Bone marrow (tissue), 2 donors: ENCODE data around the gene GMNN.
"Not testable (repeated sequence)": the region's sequence is repeated elsewhere in the genome, so short reads cannot be mapped to it uniquely, and the experiment has no call there.

Source experiments
- DNase-seq, 2 donors: peaks; one replicate each; lab custom pipeline; 2025; lab: John Stamatoyannopoulos, UW

The GMNN gene

DNA sequence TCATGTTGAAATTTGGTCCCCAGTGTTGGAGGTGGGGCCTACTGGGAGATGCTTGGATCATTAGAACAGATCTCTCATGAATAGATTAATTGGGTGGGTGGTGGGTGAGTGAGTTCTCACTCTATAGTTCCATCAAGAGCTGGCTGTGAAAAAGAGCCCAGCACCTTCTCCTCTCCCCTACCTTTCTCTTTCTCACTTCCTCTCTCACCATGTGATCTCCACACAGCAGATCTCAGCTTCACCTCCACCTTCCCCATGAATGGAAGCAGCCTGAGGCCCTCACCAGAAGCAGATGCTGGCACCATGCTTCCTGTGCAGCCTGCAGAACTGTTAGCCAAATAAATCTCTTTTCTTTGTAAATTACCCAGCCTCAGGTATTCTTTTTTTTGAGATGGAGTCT, 12.9 kb upstream of the GMNN start:
- no peak for DNase-seq

DNA sequence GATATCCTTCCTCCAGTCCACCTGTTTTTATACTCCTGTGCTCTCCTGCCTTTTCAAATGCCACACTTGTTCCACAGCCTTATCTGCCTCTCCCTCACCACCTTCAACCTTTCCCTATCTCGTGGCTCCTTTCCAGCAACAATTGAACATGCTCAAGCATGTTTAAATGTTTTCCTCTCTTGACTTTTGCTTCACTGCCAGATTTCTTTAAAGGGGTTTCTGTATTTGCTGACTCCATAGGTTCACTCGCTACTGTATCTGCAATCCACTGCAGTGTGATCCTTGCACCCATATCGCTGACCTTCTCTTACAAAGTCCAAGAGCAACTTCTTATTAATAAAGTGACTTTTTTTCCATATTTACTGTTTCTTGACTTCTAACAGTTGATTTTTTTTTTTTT, 11.2 kb upstream of the GMNN start:
- no peak for DNase-seq

DNA sequence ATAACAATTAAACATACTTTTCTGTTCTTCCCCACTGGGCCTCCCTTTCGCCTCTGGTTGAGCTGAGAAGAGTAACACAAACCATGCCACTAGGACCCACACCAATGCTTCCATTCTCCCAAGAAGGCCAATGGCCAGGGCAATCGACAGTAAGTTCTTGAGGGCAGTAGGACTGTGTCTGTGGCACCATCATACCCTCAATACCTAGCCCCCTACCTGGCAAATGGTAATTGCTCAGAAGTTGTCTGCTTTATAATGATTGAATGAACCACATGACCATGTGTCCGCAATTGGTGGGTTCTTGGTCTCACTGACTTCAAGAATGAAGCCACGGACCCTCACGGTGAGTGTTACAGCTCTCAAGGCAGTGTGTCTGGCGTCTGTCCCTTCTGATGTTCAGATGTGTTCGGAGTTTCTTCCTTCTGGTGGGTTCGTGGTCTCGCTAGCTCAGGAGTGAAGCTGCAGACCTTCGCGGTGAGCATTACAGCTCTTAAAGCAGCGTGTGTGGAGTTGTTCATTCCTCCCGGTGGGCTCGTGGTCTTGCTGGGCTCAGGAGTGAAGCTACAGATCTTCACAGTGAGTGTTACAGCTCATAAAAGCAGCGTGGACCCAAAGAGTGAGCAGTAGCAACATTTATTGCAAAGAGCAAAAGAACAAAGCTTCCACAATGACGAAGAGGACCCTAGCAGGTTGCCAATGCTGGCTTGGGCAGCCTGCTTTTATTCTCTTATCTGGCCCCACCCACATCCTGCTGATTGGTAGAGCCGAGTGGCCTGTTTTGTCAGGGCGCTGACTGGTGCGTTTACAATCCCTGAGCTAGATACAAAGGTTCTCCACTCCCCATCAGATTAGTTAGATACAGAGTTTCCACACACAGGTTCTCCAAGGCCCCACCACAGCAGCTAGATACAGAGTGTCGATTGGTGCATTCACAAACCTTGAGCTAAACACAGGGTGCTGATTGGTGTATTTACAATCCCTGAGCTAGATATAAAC, 9.6 kb upstream of the GMNN start:
- not testable (repeated sequence) for DNase-seq

DNA sequence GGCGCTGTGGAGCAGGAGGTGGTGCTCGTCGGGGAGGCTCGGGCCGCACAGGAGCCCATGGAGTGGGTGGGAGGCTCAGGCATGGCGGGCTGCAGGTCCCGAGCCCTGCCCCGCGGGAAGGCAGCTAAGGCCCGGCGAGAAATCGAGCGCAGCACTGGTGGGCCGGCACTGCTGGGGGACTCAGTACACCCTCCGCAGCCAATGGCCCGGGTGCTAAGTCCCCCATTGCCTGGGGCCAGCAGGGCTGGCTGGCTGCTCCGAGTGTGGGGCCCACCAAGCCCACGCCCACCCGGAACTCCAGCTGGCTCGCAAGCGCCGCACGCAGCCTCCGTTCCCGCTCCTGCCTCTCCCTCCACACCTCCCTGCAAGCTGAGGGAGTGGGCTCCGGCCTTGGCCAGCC, 8.8 kb upstream of the GMNN start:
- DNase-seq: not testable (repeated sequence)

DNA sequence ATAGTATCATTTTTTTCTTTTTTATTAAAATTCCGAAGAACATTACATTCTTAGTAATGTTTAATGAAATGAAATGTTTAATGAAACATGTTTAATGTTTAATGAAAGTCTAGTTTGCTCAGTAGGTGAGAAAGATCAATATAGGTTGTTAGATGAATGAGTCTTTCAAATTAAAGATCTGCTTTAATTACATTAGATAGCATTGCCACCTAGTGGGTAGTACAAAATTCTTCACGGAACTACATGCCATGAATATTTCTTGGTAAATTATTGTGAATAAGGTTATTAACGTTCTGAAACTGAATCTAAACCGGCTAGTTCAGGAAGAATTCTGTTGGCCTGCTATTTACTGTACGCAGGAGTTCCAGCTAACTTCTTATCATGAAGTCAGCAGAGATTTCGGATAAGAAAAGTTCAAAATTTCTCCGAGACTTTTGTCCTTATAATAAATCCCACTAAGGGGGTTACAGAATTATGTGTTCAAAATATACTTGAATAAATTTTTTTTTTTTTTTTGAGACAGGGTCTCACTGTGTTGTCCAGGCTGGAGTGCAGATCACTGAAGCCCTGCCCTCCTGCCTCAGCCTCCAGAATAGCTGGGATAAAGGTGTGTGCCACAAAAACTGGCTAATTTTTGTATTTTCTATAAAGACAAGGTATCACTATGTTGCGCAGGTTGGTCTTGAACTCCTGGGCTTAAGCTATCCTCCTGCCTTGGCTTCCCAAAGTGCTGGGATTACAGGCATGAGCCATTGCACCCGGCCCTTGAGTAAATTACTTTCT, 7.9 kb upstream of the GMNN start:
- DNase-seq: peak in 1 of 2 donors; percentile 64

DNA sequence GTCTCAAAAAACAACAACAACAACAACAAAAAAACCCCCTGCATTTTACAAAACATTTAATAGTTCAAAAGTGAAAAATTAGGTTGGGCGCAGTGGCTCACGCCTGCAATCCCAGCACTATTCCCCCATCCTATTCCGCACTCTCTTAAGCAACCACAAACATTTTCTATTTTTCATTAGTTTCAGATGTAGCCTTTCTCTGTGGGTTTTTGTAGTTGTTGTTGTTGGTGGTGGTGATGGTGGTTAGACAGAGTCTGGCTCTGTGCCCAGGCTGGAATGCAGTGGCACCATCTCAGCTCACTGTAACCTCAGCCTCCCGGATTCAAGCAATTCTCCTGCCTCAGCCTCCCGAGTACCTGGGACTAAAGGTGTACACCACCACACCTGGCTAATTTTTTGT, 6.4 kb upstream of the GMNN start:
- no peak for DNase-seq

DNA sequence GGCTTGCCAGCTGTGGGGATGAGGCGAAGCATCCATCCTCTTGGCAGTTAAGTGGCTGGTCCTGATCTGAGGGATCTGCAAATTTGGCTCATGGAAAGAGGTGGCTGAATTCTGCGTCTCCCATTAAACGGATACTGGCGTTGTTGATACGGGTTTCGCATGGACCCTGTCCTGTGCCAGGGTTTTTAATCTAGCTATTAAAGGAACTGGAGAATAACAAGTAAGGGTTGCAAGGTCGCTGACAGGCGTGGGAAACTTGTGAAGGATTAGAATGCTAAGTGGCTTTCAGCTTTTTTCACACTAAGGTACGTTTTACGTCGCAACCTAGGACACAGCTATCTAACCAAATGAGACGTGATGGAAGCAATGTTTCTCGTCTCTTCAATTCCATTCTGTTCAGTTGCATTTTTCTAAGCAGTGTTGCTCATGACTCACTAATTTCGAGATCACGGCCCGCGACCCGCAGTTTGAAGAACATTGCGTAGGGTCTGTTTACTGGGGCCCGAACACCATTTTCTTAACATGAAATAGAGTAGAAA, 852 bp downstream of the GMNN start:
- DNase-seq: no peak

DNA sequence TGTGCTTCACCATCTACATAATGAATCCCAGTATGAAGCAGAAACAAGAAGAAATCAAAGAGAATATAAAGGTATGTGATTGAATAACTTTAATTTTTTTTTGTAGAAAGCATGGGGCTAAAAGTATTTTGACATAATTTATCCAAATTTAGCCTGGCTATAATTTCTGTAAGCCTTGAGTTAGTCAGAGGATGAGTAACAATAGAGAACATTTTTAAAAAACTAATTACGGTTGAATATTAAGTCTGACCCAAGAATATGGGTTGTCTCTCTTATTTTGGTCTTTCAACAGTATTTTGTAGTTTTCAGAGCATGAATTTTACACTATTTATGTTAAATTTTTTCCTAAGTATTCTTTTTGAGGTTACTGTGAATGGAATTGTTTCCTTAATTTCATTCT, 2.5 kb downstream of the GMNN start:
- DNase-seq: no peak

DNA sequence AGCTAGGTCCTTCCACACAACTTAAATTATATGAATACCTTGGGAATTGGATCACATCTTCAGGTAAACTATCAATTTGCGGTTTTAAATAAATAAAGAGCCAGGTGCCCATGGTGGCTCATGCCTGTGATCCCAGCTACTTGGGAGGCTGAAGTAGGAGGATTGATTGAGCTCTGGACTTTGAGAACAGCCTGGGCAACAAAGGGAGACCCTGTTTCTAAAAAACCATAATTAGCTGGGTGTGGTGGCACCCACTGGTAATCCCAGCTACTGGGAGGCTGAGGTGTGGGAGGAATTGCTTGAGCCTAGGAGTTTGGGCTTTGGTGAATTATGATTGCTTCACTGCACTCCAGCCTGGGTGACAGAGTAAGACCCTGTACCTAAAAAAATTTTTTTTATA, 3.4 kb downstream of the GMNN start:
- no peak for DNase-seq

DNA sequence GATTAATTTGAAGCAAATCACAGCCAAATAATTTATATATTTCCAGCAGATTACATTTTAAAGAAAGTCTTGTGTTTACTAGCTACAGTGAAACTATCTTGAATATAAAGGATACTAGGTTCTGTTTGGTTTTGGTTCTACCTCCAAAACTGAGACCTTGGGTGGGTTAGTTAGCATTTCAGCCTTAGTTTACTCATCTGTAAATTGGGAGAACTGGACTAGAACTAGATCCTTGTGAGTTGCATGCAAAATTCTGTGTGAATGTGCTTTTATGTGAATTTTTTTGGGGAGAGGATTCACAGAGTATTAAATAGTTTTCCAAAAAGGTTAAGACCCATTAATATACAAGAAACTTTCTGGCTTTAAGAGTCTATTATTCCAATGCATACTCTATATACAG, 4.1 kb downstream of the GMNN start:
- DNase-seq: no peak

DNA sequence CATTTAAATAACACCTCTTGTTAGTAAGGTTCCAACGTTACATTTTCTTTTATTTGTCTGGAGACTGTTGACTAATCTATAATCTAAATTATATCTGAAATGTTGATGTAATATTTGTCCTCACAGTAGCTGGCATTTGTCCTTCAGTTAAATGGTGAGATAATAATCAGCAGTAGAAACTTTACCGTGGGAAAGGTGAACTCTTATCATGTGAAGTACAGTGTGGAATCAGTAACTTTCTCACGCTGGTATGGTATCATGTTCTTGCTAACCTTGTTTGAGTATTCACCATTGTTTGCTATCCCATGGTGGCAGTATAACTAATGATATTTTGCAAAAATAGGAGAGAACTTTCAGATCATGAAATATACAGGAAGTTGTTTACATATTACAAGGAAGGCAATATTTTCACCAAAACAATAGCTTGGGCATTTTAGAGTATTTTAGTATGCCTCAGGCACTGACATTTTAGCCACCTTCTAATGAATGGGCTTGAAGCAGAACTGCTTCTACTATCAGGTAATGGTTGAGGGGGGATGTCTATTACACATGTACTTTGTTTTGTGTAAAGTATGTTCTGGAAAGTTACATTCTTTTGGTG, 4.8 kb downstream of the GMNN start:
- DNase-seq: no peak

DNA sequence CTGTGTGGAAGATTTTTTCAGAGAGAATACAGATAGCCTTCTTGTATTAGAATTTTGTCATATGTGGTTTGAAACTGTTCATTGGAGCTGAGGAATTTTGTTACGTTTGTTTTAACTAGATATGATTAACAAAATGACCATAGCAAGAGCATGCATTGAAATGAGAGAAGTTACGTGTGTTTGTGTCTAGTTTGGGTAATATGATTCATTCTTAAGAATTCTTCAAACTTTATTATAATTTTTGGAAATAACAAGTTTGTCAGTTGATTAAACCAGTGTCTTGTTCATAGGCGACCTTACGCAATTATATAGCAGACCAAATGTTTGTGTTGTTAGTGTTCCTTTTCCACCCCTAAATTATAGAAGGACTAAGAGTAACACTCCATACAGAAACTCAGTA, 5.5 kb downstream of the GMNN start:
- DNase-seq: no peak

DNA sequence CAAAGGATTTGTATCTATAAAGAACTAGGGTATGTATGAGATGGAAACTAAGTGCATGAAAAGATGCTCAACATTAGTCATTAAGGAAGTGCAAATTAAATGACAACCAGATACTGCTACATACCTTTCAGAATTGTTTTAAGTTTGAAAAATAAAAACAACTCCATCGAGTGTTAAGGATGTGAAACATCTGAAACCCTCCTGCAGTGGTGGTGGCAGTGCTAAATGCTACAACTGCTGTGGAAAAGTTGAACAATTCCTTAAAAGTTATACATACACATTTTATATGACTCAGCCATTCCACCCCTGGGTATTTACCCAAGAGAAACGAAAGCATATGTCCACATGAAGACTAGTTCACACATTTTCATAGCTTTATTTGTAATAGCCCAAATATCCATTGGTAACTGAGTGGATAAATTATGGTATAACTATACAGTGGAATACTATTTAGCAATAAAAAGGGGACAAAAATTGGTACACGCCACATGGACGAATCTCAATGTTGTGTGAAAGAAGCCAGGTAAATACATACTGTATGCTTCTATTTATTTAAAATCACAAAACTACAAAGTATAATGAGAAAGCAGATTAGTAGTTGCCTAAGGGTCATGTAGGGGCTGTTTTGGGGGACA, 13.4 kb downstream of the GMNN start:
- no peak for DNase-seq

DNA sequence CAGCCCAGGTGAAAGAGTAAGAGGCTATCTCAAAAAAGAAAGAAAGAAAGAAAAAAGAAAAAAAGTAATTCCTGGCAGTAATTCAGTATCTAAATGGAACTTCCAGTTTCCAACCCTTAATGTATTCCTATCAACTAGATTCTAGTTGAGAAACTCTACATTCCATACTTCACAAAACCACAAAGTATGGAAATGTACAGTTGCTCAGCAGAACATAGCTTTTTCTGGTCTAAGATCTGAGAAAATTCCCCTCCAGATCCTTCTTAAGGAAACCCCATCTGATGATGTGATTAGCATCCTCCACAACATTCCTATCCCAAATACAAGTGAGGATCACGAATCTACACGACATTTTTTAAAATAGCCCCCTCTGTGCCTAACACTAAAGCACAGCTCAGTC, 20.4 kb downstream of the GMNN start:
- no peak for DNase-seq

DNA sequence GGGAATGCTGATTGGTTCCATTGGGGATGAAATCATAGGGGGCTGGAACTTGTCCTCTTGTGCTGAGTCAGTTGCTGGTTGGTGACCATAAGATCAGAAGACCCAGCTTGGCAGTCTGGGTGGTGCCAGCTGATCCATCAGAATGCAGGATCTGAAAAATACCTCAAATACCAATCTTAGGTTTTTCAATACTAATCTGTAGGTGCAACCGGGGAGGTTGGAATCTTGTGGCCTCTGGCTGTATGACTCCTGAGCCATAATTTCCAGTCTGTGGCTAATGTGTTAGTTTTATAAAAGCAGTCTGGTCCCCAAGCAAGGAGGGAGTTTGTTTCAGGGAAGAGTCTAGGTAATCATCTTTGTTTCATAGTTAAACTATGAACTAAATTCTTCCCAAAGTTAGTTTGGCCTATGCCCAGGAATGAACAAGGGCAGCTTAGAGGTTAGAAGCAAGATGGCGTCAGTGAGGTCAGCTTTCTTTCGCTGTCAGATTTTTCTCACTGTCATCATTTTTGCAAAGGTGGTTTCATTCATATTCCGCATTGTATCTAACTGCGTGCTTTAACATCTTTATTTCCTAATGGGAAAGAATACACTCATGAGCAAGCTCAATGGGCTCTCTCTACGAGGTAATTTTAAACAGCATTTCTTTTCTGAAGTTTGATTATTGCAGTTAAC, 22.0 kb downstream of the GMNN start:
- no peak for DNase-seq

DNA sequence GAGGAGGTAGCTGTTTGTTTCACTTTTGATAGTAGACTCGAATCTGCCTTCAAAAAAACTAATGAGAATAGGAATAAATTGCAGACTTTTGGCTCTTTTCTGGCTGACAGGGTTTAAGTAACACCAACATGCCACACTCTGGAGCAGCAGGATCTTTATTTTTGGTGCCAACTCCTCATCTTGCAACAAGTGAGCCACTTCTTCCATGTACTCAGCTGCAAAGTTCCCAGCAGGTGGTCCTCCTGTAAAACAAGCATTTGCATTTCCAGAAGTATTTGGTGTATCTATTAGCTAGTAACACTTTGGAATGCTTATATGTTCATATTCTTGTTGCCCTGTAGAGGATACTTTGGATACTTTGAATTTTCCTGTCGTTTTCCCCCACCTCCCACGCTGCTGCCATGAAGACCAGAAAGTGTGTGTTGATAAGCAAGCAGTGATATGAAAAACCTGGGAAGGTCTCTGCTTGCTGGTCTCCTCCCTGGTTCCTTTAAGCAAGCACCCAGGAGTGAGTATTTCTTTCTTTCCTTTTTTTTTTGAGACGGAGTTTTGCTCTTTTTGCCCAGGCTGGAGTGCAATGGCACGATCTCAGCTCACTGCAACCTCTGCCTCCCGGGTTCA, 23.0 kb downstream of the GMNN start:
- no peak for DNase-seq

DNA sequence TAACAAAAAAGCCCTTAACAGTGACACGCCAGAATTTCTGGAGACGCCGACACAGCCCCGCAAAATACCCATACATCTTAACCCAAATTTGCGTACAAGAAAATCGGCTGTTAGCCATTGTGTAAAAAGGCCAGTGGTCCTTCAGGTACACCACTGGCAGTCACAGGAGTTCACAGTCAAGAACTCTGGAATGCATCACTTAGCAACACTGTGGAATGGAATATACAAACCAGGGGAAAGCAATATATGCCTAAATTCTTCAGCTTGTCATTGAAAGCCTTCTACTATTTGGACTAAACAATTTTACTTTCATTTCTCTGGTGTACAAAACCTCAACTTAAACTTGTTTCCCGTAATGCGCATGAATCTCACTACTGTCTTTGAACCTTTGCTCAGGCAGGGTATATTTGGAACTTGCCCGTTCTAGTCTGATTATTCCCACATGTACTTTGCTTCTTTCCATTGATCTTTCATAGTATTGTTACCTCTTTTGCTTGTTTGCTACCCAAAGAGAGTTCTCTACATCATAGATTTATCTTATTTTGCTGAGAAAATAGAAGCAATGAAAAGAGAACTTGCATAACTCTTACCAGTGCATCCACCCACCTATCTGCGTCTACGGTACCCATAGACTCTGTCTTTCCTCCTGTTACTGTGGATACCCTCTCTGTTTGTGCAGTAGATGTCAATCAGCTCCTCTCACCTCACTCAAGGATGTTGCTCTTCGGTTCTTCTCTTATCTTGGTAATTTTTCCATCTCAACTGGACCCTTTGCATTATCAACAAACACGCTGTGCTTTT, 24.2 kb downstream of the GMNN start, which contains the start of gene ARMH2:
ARMH2 (minus strand) TSS at position 178 of the 801 bp plus-strand sequence; CDS start at position 118, 60 bp downstream.
- no peak for DNase-seq

DNA sequence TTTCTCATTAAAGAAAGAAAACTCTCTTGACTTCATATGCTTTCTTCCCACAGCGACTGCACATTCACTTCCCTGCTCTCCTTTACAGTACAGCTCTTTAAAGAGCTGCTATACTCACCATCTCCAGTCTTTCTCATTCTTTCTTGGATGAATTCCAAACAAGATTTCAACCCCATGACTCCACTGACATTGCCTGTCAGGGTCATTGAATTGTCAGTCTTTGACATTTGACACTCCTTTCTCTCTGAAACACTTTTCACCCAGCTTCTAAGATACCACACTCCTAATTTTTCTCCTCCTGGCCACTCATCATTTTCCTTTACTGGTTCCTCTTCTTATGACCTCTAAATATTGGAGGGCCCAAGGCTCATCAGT, 24.8 kb downstream of the GMNN start:
- DNase-seq: no peak

DNA sequence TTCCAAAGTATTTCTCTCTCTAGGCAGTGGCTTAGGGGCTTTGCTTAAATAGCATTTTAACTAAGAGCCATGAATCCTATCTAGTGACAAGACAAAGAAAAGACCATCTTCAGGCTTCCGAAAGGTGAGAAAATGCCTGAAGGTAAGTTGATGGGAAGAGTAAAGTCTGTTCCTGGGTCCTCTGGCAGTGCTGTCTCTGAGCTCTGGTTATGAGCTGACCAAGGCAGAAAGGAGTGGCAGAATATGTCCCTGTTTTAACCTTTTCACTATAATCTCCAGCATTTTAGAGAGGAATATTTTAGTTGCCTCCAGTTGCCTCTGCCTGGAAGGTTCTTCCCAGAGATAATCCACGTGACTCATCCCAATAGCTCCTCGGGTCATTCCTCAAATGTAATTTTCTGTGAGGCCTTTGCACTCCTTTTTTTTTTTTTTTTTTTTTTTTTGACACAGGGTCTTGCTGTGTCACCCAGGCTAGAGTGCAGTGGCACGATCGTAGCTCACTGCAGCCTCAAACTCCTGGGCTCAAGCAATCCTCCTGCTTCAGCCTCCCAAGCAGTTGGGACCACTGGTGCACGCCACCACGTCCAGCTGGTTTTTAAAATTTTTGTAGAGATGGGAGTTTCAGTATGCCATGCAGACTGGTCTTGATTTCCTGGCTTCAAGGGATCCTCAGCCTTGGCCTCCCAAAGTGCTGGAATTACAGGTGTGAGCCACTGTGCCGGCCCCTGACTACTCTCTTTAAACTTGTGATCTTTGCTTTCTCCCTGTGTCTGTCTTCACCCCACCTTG, 27.7 kb downstream of the GMNN start:
- DNase-seq: no peak
